Mononuclear cell (primary cell): ENCODE measurements around the gene PIK3R3. TPM values are rescaled to one million over a fixed set of nuclear protein-coding genes. Genes with fewer than 3 reads are reported as not detected.

Experiments used
- H3K27me3 ChIP-seq: 2 replicates; pipeline ENCODE4 v1.6.0; 2011; ENCODE audit warnings: low read length, control low read depth; ENCODE audit not compliant: insufficient read depth
- H3K4me1 ChIP-seq: 2 replicates; pipeline ENCODE4 v1.5.1; 2011; ENCODE audit warnings: mild to moderate bottlenecking, low read length, control low read depth; ENCODE audit not compliant: insufficient read depth
- H3K4me3 ChIP-seq: 2 replicates; pipeline ENCODE4 v1.5.1; 2011; ENCODE audit warnings: mild to moderate bottlenecking, low read length, moderate library complexity
- H3K9me3 ChIP-seq: 2 replicates; pipeline ENCODE4 v1.5.1; 2011; ENCODE audit warnings: low read depth, mild to moderate bottlenecking, control low read depth, low read length
- total RNA-seq: library from RNA; depleted of rRNA; stranded (reverse); fragments of >200 nt; gene quantifications from one replicate; pipeline ENCODE4 v1.2.3, GENCODE V29; 2012

Gene PIK3R3
- total RNA-seq, 1 donor, result 0.42 TPM

DNA sequence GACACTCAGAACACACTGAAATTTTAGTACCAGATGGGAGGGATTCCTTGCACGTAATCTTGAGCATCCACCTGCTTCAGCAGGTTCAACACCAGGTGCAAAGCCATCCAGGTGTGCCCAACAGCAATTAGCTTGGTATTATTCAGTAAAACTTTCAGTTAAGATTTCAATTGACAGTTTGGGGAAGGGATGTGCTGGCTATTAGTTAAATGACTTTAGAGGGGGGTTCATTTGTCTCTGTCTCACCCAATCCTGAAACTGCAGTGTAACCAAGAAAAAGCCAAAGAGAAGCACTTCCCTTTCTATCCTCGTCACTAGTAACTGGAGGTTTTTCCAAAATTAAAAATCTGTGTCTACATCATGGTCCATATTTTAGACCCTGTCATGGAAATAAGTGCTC lies 90.9 kb downstream of the PIK3R3 start:
- peaks cover 35% of the 10 kb centered on the region for H3K4me1 ChIP-seq
- no peak overlapping the region for H3K4me3 ChIP-seq
- no peaks in the 10 kb centered on the region for H3K9me3 ChIP-seq
- no peaks in the 10 kb centered on the region for H3K27me3 ChIP-seq

- Histone ChIP-seq H3K4me3 (no peak overlapping the region), H3K27me3 (no peaks in the 10 kb centered on the region), H3K9me3 (no peaks in the 10 kb centered on the region), H3K4me1 (peaks cover 35% of the 10 kb centered on the region)
These were observed 92.8 kb downstream of the PIK3R3 start for GRCh38 chr1:46039571-46040052.

DNA sequence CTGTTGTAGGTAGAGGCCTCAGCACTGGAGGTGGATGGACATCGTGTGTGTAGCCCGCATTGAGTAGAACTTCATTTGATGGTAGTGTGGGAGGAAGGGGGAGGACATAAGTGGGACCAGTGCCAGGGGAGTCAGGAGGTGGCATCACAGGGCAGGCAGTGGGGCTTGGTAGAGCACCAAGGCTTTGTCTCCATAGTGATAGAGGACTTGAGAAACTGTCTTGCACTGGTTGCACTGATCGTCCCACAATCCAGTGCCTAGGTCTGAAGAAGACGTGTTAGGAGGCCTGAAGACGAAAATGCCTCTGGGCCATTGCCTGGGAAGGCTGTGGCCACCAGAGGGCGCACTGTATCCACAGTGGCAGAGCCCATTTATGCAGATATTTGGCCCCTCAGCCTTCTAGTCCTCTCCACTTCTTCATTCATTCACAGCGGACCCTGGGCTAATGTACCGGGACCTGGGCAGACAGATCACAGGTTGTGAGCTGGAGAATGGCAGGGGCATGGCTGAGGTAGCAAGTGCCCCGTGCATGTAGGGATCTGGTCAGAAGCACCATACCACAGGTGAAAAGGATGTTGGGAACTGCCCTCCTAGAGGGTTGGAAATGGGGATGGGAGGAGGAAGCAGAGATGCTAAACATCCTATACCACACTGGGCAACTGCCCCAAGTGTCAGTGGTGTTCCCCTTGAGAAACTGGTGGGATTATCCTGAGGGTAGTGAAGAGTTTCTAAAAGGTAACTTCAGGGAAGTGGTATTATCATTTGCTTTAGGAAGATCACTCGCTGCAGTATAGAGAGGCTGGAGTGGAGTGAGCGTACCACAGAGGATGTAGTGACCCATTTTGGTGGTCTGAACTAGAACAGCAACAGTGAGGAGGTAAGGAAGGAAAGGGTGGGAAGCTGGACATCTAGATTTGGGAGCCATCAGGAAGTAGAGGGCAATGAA lies 95.3 kb downstream of the PIK3R3 start:
- no peak overlapping the region for H3K4me3 ChIP-seq

DNA sequence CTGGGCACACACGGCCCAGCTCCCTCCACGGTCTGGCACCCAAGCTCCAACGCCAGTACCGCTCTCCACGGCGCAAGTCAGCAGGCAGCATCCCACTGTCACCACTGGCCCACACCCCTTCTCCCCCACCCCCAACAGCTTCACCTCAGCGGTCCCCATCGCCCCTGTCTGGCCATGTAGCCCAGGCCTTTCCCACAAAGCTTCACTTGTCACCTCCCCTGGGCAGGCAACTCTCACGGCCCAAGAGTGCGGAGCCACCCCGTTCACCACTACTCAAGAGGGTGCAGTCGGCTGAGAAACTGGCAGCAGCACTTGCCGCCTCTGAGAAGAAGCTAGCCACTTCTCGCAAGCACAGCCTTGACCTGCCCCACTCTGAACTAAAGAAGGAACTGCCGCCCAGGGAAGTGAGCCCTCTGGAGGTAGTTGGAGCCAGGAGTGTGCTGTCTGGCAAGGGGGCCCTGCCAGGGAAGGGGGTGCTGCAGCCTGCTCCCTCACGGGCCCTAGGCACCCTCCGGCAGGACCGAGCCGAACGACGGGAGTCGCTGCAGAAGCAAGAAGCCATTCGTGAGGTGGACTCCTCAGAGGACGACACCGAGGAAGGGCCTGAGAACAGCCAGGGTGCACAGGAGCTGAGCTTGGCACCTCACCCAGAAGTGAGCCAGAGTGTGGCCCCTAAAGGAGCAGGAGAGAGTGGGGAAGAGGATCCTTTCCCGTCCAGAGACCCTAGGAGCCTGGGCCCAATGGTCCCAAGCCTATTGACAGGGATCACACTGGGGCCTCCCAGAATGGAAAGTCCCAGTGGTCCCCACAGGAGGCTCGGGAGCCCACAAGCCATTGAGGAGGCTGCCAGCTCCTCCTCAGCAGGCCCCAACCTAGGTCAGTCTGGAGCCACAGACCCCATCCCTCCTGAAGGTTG lies 97.6 kb downstream of the PIK3R3 start:
- Histone ChIP-seq H3K9me3 (no peaks in the 10 kb centered on the region), H3K4me3 (no peak overlapping the region), H3K27me3 (no peaks in the 10 kb centered on the region), H3K4me1 (peaks cover 8% of the 10 kb centered on the region)

More for the DNA sequence above, 95.3 kb downstream of the PIK3R3 start:
- Histone ChIP-seq H3K4me1 (peaks cover 14% of the 10 kb centered on the region), H3K27me3 (no peaks in the 10 kb centered on the region), H3K9me3 (no peaks in the 10 kb centered on the region)

- H3K4me1 ChIP-seq, result no peaks in the 10 kb centered on the region
- no peaks in the 10 kb centered on the region for H3K9me3 ChIP-seq
- no peak overlapping the region for H3K4me3 ChIP-seq
- no peaks in the 10 kb centered on the region for H3K27me3 ChIP-seq
These were observed 101.4 kb downstream of the PIK3R3 start for GRCh38 chr1:46030876-46031660.

GRCh38 chr1:46030074-46030870 lies 102.2 kb downstream of the PIK3R3 start:
- Histone ChIP-seq H3K4me3 (no peak overlapping the region), H3K27me3 (no peaks in the 10 kb centered on the region), H3K9me3 (no peaks in the 10 kb centered on the region), H3K4me1 (no peaks in the 10 kb centered on the region)

- Histone ChIP-seq H3K27me3 (no peaks in the 10 kb centered on the region), H3K4me1 (no peaks in the 10 kb centered on the region), H3K9me3 (no peaks in the 10 kb centered on the region), H3K4me3 (no peak overlapping the region)
These were observed 104.4 kb downstream of the PIK3R3 start for GRCh38 chr1:46027788-46028573.

GRCh38 chr1:46026531-46026930 lies 105.9 kb downstream of the PIK3R3 start:
- H3K4me1 ChIP-seq, result no peaks in the 10 kb centered on the region
- H3K27me3 ChIP-seq, result no peaks in the 10 kb centered on the region
- H3K4me3 ChIP-seq, result no peak overlapping the region
- no peaks in the 10 kb centered on the region for H3K9me3 ChIP-seq

- Histone ChIP-seq H3K9me3 (no peaks in the 10 kb centered on the region), H3K27me3 (no peaks in the 10 kb centered on the region), H3K4me1 (peaks cover 13% of the 10 kb centered on the region), H3K4me3 (no peak overlapping the region)
These were observed 111.1 kb downstream of the PIK3R3 start for GRCh38 chr1:46021046-46021996.

GRCh38 chr1:46020010-46020409 lies 112.4 kb downstream of the PIK3R3 start:
- no peaks in the 10 kb centered on the region for H3K9me3 ChIP-seq
- H3K4me1 ChIP-seq, result peaks cover 13% of the 10 kb centered on the region
- no peaks in the 10 kb centered on the region for H3K27me3 ChIP-seq
- no peak overlapping the region for H3K4me3 ChIP-seq

DNA sequence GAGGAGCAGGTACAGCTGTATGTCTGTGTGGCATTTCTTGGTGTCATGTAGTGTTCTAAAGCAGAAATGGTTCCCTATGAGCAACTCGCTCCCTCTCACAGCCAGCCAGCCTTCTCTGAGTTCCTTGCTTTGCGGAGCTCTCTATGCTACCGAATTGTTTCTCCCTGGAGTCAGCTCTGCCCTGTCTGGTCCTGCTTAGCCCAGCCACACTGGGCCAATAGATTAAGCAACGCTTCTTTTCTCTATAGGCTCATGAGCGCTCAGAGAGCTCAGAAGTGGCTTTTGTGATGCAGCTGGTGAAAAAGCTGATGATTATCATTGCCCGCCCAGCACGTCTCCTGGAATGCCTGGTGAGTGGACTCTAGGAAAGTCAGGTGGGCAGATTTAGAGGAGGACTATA lies 113.1 kb downstream of the PIK3R3 start:
- H3K4me1 ChIP-seq, result peaks cover 13% of the 10 kb centered on the region
- H3K4me3 ChIP-seq, result no peak overlapping the region
- H3K27me3 ChIP-seq, result no peaks in the 10 kb centered on the region
- no peaks in the 10 kb centered on the region for H3K9me3 ChIP-seq

DNA sequence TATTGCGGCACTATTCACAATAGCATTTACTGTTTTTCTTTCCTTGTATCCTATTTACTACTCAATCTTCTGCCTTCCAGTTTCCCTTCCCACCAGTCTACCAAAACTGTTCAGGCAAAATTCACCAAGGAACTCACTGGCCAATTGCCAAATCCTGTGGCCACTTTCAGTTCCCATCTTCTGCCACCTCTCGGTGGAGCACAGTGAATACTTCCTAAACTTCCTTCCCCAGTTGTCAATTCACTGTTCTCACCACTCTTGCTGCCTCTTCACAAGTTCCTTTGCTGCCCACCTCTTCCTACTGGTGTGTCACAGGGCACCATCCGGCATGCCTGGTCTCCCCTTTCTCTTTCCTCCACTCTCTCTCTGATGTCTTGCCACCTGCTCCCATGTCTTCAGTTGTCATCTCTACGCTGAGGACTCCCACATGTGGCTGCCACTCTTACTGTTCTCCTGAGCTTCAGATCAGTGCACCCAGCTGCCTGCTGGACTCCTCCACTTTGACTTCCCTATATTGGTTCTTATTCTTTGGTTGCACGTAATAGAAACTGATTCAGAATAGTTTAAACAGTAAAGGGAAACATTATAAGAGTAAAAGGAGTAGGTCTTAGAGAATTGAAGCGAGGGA lies 114.4 kb downstream of the PIK3R3 start:
- Histone ChIP-seq H3K9me3 (no peaks in the 10 kb centered on the region), H3K4me3 (no peak overlapping the region), H3K4me1 (peaks cover 13% of the 10 kb centered on the region), H3K27me3 (no peaks in the 10 kb centered on the region)
